SK-N-SH (cell line): Measurements from ENCODE around the gene TFCP2L1. TPM values are rescaled to one million over a fixed set of nuclear protein-coding genes. Genes with fewer than 3 reads are reported as not detected.
A peak's percentile ranks its signal among the peaks of the same experiment; 100 is the strongest.
"Not testable (repeated sequence)": the region's sequence is repeated elsewhere in the genome, so short reads cannot be mapped to it uniquely, and the experiment has no call there.

Experiments used
- CTCF ChIA-PET: fragments of 300-600, 350-600 bp; formaldehyde crosslinking; extraction: SDS; loops from one replicate; lab custom pipeline; 2021; lab: Yijun Ruan, JAX
- POLR2A ChIA-PET: fragments of 350-600 bp; sonication (Branson Sonifier 250); formaldehyde crosslinking; extraction: SDS; loops from one replicate; lab custom pipeline; 2020; ENCODE audit warnings: antibody characterized with exemption, inconsistent platforms; lab: Yijun Ruan, JAX
- DNase-seq: peaks from one replicate; pipeline ENCODE4 v3.0.0; 2012
- H2AFZ ChIP-seq: fragments of 200-600 bp; sonication (generic); 2 replicates; pipeline ENCODE4 v1.8.1; 2016; ENCODE audit warnings: antibody characterized with exemption, mild to moderate bottlenecking, low read depth
- H3F3A ChIP-seq: fragments of 200-600 bp; sonication (generic); replicated peaks from 2 replicates; pipeline ENCODE3; 2016; ENCODE audit warnings: antibody characterized with exemption, mild to moderate bottlenecking; ENCODE audit not compliant: insufficient read depth
- H3K27ac ChIP-seq, 2 experiments: fragments of 200-500 bp in 1 of 2; fragments of 200-600 bp in 1 of 2; sonication (Bioruptor generic) in 1 of 2; sonication (generic), shearing (Covaris generic) in 1 of 2; 2 replicates each; pipeline versions ENCODE4 v1.5.1 to v1.6.1; 2014 to 2016; ENCODE audit warnings: low read depth in 2 of 2, inconsistent platforms in 1 of 2, low read length in 1 of 2, mild to moderate bottlenecking in 1 of 2, mixed read lengths in 1 of 2
- H3K27me3 ChIP-seq: fragments of 200-600 bp; sonication (generic), shearing (Covaris generic); 2 replicates; pipeline ENCODE4 v1.6.1; 2016; ENCODE audit warnings: mixed run types; ENCODE audit not compliant: insufficient read depth
- H3K36me3 ChIP-seq, 2 experiments: fragments of 200-500 bp in 1 of 2; fragments of 200-600 bp in 1 of 2; sonication (Bioruptor generic) in 1 of 2; sonication (generic) in 1 of 2; replicated peaks in 1 of 2; 2 replicates each; pipeline versions ENCODE3 to v1.5.1; 2014 to 2016; ENCODE audit warnings: low read length in 1 of 2, mild to moderate bottlenecking in 1 of 2; ENCODE audit not compliant: insufficient read depth in 2 of 2, control insufficient read depth in 1 of 2
- H3K4me1 ChIP-seq, 2 experiments: fragments of 200-500 bp in 1 of 2; fragments of 200-600 bp in 1 of 2; sonication (Bioruptor generic) in 1 of 2; sonication (generic), shearing (Covaris generic) in 1 of 2; 2 replicates each; pipeline versions ENCODE4 v1.5.1 to v1.6.1; 2014 to 2016; ENCODE audit warnings: low read depth in 1 of 2, low read length in 1 of 2, mixed run types in 1 of 2; ENCODE audit not compliant: insufficient read depth in 2 of 2, control insufficient read depth in 1 of 2
- H3K4me2 ChIP-seq: fragments of 200-600 bp; sonication (generic), shearing (Covaris generic); 2 replicates; pipeline ENCODE4 v1.6.1; 2017; ENCODE audit warnings: mixed run types
- H3K4me3 ChIP-seq, 2 experiments: fragments of 200-500 bp in 1 of 2; fragments of 200-600 bp in 1 of 2; sonication (Bioruptor generic) in 1 of 2; sonication (generic), shearing (Covaris generic) in 1 of 2; 2 replicates each; pipeline versions ENCODE4 v1.5.1 to v1.8.1; 2014 to 2016; ENCODE audit warnings: low read depth in 2 of 2, inconsistent platforms in 1 of 2, low read length in 1 of 2, mild to moderate bottlenecking in 1 of 2, mixed read lengths in 1 of 2, moderate library complexity in 1 of 2
- H3K79me2 ChIP-seq: fragments of 200-600 bp; sonication (generic); 2 replicates; pipeline ENCODE4 v1.8.1; 2017; ENCODE audit warnings: mild to moderate bottlenecking; ENCODE audit not compliant: insufficient read depth
- H3K9ac ChIP-seq: fragments of 200-600 bp; sonication (generic); 2 replicates; pipeline ENCODE4 v1.6.1; 2017; ENCODE audit warnings: mixed run types
- H3K9me2 ChIP-seq: fragments of 200-600 bp; sonication (generic); 2 replicates; pipeline ENCODE4 v1.6.1; 2017; ENCODE audit warnings: mixed run types
- H3K9me3 ChIP-seq: fragments of 200-600 bp; sonication (generic); 2 replicates; pipeline ENCODE4 v1.6.1; 2017; ENCODE audit warnings: mixed run types, mild to moderate bottlenecking, moderate library complexity
- H4K20me1 ChIP-seq: fragments of 200-600 bp; sonication (generic); 2 replicates; pipeline ENCODE4 v1.6.1; 2017; ENCODE audit warnings: mild to moderate bottlenecking, mixed run types; ENCODE audit not compliant: insufficient read depth
- ELF1 ChIP-seq: IDR thresholded peaks from 2 replicates; pipeline ENCODE4 v1.4.0; 2012
- EZH2phosphoT487 ChIP-seq: fragments of 200-600 bp; sonication (generic); IDR thresholded peaks from 2 replicates; pipeline ENCODE4 v1.6.1; 2017; ENCODE audit warnings: low read depth, mixed run types, mild to moderate bottlenecking, antibody characterized with exemption, moderate library complexity, borderline replicate concordance
- FOXJ3 ChIP-seq: sonication (generic); formaldehyde crosslinking; IDR thresholded peaks from 2 replicates; pipeline ENCODE4 v1.5.1; 2020; ENCODE audit warnings: mild to moderate bottlenecking, missing genetic modification reagents
- GATA2 ChIP-seq: sonication (generic); formaldehyde crosslinking; IDR thresholded peaks from 2 replicates; pipeline ENCODE4 v1.5.0; 2020; ENCODE audit warnings: mild to moderate bottlenecking, missing genetic modification reagents
- IRF3 ChIP-seq: fragments of 150-350 bp; IDR thresholded peaks from 2 replicates; pipeline ENCODE4 v1.6.1; 2016; ENCODE audit warnings: mild to moderate bottlenecking, low read depth, low read length
- JUND ChIP-seq: IDR thresholded peaks from 2 replicates; pipeline ENCODE4 v1.4.0; 2012
- REST ChIP-seq: IDR thresholded peaks from 2 replicates; pipeline ENCODE4 v1.6.1; 2012; ENCODE audit warnings: mild to moderate bottlenecking, low read depth, low read length, moderate library complexity
- TCF12 ChIP-seq: IDR thresholded peaks from 2 replicates; pipeline ENCODE4 v1.4.0; 2012
- USF2 ChIP-seq: fragments of 150-350 bp; IDR thresholded peaks from 2 replicates; pipeline ENCODE4 v1.6.1; 2017; ENCODE audit warnings: antibody characterized with exemption, low read length, low read depth, borderline replicate concordance
- WGBS: methylation state at CpG from one replicate; pipeline ENCODE4 v1.1.6; 2017; ENCODE audit warnings: low lambda C conversion rate; 5-methylcytosine and 5-hydroxymethylcytosine counted together
- polyA plus RNA-seq, 3 experiments: library from polyadenylated mRNA; depleted of rRNA; stranded (reverse); fragments of >200 nt; gene quantifications; 2 replicates each; pipeline ENCODE4 v1.2.3, GENCODE V29; 2012

TFCP2L1 gene
- polyA plus RNA-seq, 1 of the 3 experiments (the other 2 are of a cell fraction): not detected

GRCh38 chr2:121316986-121317385 is 32.0 kb upstream of the TFCP2L1 start:
- no peak overlapping the region for H2AFZ ChIP-seq
- no peak overlapping the region for H3K4me2 ChIP-seq
- no peak for DNase-seq
- H3K4me3 ChIP-seq: no peak overlapping the region
- H3K27ac ChIP-seq: no peak overlapping the region
- no peaks in the 10 kb centered on the region for H3K36me3 ChIP-seq
- no peaks in the 10 kb centered on the region for H3K79me2 ChIP-seq
- TF ChIP-seq FOXJ3: no peak
- no peak for TF ChIP-seq USF2
- H3K9me3 ChIP-seq: no peaks in the 10 kb centered on the region
- H3F3A ChIP-seq: no peaks in the 10 kb centered on the region
- H3K4me1 ChIP-seq: no peaks in the 10 kb centered on the region
- ChIA-PET POLR2A (no interaction called here), CTCF (interaction anchor here (1.0 to 1.6 kb wide), 3 partner anchors 19 to 31 kb away, joined by 3 to 4 read pairs (median 4); no protein-coding TSS in a partner anchor)
- no peak overlapping the region for H3K9ac ChIP-seq
- no peaks in the 10 kb centered on the region for H3K9me2 ChIP-seq
- no peaks in the 10 kb centered on the region for H4K20me1 ChIP-seq
- WGBS: 62% methylated on average over 7 of the region's 7 CpGs
- no peaks in the 10 kb centered on the region for H3K27me3 ChIP-seq

- H3K27me3 ChIP-seq, POLR2A ChIA-PET, H3K9me3 ChIP-seq, DNase-seq, H3K36me3 ChIP-seq, H3K79me2 ChIP-seq, H3K4me3 ChIP-seq, H3K4me2 ChIP-seq, H2AFZ ChIP-seq, H3K9ac ChIP-seq, H3F3A ChIP-seq, H3K9me2 ChIP-seq, H4K20me1 ChIP-seq, H3K4me1 ChIP-seq, H3K27ac ChIP-seq: not testable (repeated sequence)
- WGBS: 77% methylated on average over 15 of the region's 15 CpGs
- CTCF ChIA-PET: interaction anchor here (0.8 to 0.9 kb wide), 2 partner anchors 14 to 234 kb away, joined by 3 to 4 read pairs; no protein-coding TSS in a partner anchor
These were observed 28.7 kb upstream of the TFCP2L1 start for GRCh38 chr2:121313701-121314100.

- no peak overlapping the region for H2AFZ ChIP-seq
- POLR2A ChIA-PET: no interaction called here
These were observed 24.8 kb upstream of the TFCP2L1 start for GRCh38 chr2:121309801-121310200.

More at GRCh38 chr2:121309801-121310200, 24.8 kb upstream of the TFCP2L1 start:
- DNase-seq: peak; percentile 36
- Histone ChIP-seq H3K4me1 (no peaks in the 10 kb centered on the region), H3K27me3 (no peaks in the 10 kb centered on the region), H3K36me3 (no peaks in the 10 kb centered on the region), H3F3A (no peaks in the 10 kb centered on the region)
- TF ChIP-seq ELF1: no peak
- no peak for TF ChIP-seq IRF3
- no peak for TF ChIP-seq JUND
- TF ChIP-seq FOXJ3: no peak
- no peak for TF ChIP-seq TCF12
- TF ChIP-seq REST: no peak
- TF ChIP-seq GATA2 (CRISPR knock-in tag): no peak
- no peak for TF ChIP-seq EZH2phosphoT487
- TF ChIP-seq, all 33 proteins: peak for 0
- Histone ChIP-seq H3K79me2 (no peaks in the 10 kb centered on the region), H3K27ac (no peak overlapping the region), H3K4me3 (no peak overlapping the region), H3K4me2 (no peak overlapping the region), H3K9ac (no peak overlapping the region), H3K9me3 (no peaks in the 10 kb centered on the region), H3K9me2 (no peaks in the 10 kb centered on the region), H4K20me1 (no peaks in the 10 kb centered on the region)
- CTCF ChIA-PET: no interaction called here
- WGBS: 23% methylated on average over 3 of the region's 3 CpGs
